Measurements from ENCODE around the gene HSD11B1L.

HSD11B1L gene

DNA sequence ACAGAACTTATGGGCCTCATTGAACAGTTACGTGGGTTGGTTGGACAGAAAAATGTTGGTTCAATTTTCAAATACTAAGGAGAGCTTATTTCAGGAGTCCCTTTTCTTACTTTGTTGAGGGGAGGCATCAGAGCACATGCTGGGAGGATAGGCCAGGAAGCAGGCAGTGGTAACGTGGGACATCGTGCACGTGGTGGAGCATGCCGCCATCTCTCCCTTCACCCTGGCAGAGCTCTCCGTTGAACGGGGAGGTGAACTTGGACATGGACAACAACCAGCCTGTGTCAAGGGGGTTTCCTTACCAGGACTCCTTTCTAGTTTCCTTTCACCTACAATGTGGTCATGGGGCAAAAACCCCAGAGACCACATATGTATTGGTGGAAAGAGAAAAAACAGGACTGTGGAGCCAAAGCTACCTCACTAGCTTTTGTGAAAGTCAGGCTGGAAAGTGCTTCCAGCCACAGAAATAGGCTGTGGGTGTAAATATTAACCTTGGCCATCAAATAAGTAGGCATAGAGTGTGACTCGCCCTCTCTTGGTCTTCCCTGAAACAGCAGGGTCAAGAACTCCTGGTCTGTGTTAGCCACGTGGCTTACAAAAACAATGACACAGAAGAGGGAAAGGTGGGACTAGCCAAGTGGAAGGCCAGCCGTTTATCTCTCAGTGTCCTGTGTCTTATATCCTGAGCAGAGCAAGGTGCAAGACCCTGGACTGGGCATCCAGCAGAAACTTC, 14.9 kb upstream of the HSD11B1L start:
- DNase-seq (ENCODE audit: extremely low spot score, insufficient read length, low read depth) (no peak), FAIRE-seq (peak; percentile 88)

DNA sequence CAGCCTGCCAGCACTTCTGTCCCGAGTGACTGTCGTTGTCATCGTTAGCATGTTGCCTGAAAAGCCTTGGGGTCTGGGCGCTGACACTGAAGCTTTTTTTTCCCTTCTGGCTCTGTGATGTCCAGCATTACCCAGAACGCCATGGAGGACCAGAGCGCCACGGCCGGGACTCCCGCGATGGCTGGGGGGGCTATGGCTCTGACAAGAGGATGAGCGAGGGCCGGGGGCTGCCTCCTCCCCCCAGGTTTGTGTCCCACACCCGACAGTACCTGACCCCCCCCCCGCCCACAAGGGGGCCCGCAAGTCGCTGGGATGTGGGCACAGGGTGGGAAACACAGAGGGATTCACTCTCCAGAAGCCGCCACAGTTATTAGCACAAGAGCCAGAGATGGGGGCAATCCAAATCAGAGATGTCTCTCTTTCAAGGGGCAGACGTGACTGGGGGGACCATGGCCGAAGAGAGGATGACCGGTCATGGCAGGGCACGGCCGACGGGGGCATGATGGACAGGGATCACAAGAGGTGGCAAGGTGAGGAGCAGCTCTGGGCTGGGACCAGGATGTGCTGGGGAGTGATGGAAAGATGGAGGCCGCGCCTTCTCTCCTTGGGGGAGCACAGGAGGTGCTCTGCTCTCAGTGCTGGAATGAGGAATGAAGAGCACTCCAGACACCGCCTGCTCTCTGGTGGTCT, 13.8 kb upstream of the HSD11B1L start:
- FAIRE-seq (no peak), DNase-seq (ENCODE audit: extremely low spot score, insufficient read length, low read depth) (no peak)

GRCh38 chr19:5667751-5668271, 13.0 kb upstream of the HSD11B1L start:
- no peak for FAIRE-seq
- DNase-seq (ENCODE audit: extremely low spot score, insufficient read length, low read depth), result no peak

- DNase-seq (ENCODE audit: extremely low spot score, insufficient read length, low read depth) (no peak), FAIRE-seq (no peak)
Observed at GRCh38 chr19:5669212-5669611, 11.6 kb upstream of the HSD11B1L start.

DNA sequence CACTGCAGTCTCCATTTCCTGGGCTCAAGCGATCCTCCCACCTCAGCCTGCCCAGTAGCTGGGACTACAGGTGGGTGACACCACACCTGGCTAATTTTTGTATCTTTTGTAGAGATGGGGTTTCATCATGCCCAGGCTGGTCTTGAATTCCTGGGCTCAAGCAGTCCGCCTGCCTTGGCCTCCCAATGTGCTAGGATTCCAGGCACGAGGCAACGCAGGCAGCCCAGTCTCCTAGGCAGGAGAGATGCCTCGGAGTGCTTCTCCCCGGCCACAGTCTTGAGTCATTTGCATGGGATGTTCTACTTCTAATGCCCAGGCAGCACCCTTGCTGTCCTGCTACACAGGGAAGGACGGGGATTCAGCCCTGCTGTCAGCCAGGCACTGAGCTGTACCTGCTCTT, 9.2 kb upstream of the HSD11B1L start:
- DNase-seq (ENCODE audit: extremely low spot score, insufficient read length, low read depth) (no peak), FAIRE-seq (no peak)

DNA sequence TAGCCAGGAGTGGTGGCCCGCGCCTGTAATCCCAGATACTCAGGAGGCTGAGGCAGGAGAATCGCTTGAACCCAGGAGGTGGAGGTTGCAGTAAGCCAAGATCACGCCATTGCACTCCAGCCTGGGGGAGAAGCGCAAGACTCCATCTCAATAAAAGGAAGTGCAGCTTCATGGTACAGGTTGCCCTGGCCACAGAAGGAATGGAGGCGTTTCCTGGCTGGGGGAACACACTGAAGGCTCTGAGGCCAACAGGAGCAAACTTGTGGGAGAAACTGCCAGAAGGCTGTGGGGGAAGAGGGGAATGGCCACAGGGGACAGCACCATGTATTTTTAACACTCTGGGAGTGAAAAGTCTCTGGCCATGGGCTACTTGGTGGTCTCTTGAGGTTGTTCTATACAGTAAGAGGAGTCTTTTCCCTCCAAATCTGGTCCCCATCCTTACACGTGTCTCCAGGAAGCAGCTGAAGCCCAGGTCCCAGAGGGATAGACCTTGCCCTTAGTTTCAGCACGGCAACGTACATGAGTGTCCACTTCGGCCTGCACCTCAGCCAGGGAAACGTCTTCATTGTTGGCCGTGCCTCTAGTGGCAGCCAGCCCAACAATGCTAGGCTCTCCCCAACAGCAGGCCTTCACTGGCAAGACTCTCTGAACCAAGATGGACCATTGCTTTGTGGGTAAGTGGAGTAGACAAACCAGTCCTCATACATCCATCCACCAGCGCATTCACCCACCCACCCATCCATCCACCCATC, 7.9 kb upstream of the HSD11B1L start:
- FAIRE-seq (no peak), DNase-seq (ENCODE audit: extremely low spot score, insufficient read length, low read depth) (no peak)

GRCh38 chr19:5673752-5674151, 7.1 kb upstream of the HSD11B1L start:
- FAIRE-seq (no peak), DNase-seq (ENCODE audit: extremely low spot score, insufficient read length, low read depth) (no peak)

GRCh38 chr19:5674714-5675113, 6.1 kb upstream of the HSD11B1L start:
- FAIRE-seq (no peak), DNase-seq (ENCODE audit: extremely low spot score, insufficient read length, low read depth) (no peak)

DNA sequence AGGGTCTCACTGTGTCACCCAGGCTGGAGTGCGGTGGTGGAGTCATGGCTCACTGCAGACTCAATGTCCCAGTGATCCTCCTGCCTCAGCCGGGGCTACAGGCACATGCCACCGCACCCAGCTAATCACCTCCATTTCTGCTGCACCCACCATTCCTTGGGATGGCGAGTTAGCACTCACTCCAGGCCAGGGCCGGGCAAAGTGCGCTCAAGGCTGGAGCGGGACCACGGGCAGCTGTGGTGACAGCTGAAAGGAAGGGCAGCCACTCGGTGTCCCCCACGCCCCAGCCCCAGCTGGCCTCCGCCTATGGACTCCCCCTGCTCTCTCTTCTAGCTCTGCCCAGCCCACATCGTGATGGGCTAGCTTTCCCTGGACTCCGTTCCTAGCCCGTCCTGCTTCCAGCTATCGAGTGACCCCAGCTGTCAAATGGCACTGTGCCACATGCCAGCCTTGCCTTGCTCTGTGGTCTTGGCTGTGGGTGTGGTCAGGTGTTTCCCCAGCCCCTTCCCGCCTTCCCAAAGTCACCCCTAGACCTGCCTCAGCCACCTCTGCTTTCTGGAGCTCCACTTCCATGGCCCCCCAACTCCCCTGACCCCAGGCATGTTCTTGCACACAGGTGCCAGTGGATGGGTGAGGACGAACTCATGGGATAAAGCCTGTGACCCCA, 4.6 kb upstream of the HSD11B1L start:
- no peak for DNase-seq (ENCODE audit: extremely low spot score, insufficient read length, low read depth)

GRCh38 chr19:5676772-5677105, 4.1 kb upstream of the HSD11B1L start:
- DNase-seq (ENCODE audit: extremely low spot score, insufficient read length, low read depth), result no peak
- FAIRE-seq, result no peak

More for the DNA sequence above, 4.6 kb upstream of the HSD11B1L start:
- FAIRE-seq, result no peak

- DNase-seq (ENCODE audit: extremely low spot score, insufficient read length, low read depth), result no peak
- FAIRE-seq, result no peak
Observed at GRCh38 chr19:5677136-5677535, 3.7 kb upstream of the HSD11B1L start.

DNA sequence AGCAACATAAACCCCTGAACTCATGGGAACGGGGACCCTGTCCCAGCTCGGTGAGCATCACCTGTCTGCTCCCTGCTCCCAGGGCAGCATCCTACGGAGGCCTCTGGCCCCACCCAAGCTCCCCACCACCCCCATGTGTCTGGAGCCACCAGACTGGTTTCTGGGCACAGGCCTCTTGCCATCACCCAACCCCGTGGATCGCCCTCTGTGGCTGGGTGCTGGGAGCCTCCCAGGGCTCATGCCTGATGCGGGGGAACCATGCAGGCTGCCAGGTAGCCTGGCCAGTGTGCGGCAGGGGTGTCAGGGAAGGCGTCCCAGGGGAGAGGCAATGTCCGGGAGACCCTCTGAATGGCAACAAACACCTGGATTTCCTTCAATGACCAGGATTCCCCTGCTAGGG, 3.2 kb upstream of the HSD11B1L start:
- no peak for FAIRE-seq
- DNase-seq (ENCODE audit: extremely low spot score, insufficient read length, low read depth), result no peak

- FAIRE-seq (no peak), DNase-seq (ENCODE audit: extremely low spot score, insufficient read length, low read depth) (no peak)
Observed at GRCh38 chr19:5678071-5678718, 2.6 kb upstream of the HSD11B1L start.

DNA sequence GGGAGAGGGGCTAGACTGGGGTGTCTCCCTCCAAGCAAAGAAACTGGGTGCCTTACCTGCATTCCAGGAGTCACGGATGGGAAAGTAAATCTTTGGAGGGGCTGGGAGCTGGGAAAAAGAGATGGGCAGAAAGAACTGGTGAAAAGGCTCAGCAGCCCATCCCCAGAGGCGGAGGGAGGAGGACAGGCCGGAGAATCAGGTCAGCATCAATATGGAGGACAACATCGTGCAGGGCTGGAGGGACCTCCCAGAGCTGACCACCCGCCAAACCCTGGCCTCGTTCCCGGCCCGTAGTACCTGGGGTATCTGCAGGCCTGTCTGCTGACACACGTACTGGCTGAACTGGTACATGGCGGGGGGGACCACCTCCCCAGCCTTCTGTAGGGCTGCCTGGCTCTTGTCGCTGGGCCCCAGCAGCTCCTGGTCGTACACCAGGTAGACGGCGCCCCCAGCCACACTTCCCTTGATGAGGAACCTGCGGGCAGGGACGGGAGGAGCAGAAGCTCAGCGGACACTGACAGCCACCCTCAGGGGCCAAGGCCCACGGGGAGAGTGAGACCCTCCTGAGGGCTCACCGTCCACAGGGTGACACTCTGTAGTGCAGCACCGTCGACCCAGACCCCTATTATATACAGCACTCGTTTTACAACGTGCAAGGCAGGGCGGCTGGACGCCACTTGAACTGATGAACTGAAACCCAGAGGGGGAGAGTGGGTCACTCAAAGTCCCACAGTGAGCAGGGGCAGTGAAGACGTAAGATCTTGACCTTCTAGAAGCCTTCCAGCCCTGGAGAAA, 1.3 kb upstream of the HSD11B1L start:
- FAIRE-seq, result no peak
- no peak for DNase-seq (ENCODE audit: extremely low spot score, insufficient read length, low read depth)

GRCh38 chr19:5680084-5680436, 767 bp upstream of the HSD11B1L start:
- DNase-seq (ENCODE audit: extremely low spot score, insufficient read length, low read depth) (no peak), FAIRE-seq (no peak)

DNA sequence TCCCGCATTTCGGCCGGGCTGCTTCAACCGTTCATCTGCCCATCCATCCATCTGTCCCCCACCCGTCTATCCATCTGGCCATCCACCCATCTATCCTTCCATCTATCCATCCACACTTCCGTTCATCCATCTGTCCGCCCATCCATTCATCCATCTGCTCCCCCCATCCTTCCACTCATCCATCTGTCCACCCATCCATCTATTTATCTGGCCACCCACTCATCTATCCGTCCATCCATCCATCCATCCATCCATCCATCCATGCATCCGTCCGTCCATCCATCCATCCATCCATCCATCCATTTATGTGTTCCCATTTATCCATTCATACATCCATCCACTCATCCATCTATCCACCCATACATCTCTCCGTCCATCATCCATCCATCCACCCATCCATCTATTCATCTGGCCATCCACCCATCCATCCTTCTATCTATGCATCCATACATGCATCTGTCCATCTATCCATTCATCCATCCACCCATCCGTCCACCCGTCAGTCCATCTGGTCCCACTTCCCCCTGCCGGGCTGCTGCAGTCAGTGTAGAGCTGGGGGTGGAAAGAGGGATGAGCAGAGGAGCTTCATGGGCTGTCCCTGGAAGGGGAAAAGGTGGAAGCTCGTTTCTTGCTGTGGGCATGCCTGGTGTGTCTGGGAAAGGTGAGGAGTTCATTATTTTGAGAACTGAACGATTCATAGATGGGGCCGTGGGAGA, 722 bp downstream of the HSD11B1L start:
- DNase-seq (ENCODE audit: extremely low spot score, insufficient read length, low read depth), result no peak
- no peak for FAIRE-seq

DNA sequence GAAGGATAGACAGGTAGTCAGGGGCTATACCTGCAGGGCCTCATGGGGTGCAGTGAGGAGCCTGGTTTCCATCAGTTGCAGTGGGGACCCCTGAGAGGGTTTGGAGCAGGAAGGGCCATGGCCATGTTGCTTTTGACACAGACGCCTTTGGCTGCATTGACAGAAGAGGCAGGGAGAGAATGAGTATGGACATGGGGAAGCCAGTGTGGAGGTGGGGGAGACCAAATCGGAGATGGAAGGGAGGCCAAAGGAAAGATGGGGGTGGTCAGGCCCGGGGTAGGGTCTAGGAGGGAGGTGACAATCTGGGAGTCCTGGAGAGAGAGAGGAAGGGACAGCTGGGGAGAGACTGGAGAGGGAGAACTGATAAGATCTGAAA, 1.3 kb downstream of the HSD11B1L start:
- no peak for DNase-seq (ENCODE audit: extremely low spot score, insufficient read length, low read depth)
- no peak for FAIRE-seq

DNA sequence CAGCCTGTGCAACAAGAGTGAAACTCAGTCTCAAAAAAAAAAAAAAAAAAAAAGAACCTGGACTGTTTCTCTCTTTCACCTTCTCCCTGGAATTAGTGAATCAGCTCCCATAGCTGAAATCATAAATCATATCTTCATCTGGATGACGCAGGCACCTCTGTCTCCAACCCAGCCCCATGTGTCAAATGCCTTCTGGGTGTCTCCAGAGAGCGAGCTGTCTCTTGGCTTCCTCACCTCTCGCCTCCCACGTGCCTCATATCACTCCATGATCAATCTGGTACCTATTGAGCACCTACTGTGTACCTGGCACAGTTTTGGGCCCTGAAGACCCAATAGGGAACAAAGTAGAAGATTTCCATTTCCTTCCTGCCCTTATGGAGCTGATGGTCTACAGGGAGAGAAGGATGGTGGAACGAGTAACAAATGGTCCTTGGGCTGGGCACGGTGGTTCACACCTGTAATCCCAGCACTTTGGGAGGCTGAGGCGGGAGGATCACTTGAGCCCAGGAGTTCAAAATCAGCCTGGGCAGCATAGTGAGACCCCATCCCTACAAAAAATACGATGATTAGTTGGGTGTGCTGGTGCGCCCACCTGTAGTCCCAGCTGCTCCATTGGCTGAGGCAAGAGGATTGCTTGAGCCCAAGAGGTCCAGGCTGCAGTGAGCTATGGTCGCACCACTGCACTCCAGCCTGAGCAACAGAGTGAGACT, 2.5 kb downstream of the HSD11B1L start:
- no peak for DNase-seq (ENCODE audit: extremely low spot score, insufficient read length, low read depth)
- no peak for FAIRE-seq
